GM19455 (cell line): ENCODE data around the gene FAM200A.
A peak's percentile ranks its signal among the peaks of the same experiment; 100 is the strongest.
"Not testable (repeated sequence)": the region's sequence is repeated elsewhere in the genome, so short reads cannot be mapped to it uniquely, and the experiment has no call there.

Experiments used
- ATAC-seq: cut with Tn5 transposase; IDR thresholded peaks from one replicate; pipeline ENCODE4 v1.9.1; 2021; ENCODE audit not compliant: unreplicated experiment

Gene FAM200A

DNA sequence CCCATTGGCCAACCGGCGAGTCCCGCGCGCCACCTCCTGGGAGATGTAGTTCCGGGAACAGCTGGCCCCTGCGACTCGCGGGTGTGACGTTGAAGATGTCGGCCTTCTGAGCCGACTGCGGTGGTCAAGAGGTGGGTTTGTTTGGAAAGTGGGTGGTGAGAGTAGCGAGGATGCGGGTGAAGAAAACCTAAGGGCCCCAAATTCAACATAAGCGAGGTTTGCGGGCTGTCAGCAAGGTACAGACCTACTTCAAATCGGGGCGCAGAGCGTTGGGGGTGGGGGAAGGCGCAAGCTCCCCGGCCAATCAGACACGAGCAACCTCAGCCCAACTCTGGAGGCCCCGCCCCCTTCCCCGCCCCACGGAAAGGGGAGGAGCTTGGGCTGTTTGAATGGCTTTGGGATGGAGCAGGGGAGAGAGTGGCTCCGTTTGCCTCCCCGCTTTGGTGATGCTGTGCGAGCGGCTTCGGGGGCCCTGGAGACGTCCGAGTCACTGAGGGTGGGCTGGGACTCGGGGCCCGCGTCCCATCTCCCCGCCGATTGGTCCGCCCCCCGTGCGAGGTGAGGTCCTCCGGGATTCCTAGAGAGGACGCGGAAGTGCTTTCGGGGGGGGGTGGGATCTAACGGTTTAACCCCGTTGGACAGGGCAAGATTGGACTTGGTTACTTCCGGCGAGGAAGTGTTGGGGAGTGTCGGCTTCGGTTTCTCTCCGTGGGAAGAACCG is 47.2 kb downstream of the FAM200A start, which contains the start of gene ZKSCAN5:
TSS of gene ZKSCAN5 (plus strand) at position 60 of the 721 bp plus-strand sequence. CDS start 1,383 bp downstream, outside the sequence.
- ATAC-seq, result peak; percentile 79

DNA sequence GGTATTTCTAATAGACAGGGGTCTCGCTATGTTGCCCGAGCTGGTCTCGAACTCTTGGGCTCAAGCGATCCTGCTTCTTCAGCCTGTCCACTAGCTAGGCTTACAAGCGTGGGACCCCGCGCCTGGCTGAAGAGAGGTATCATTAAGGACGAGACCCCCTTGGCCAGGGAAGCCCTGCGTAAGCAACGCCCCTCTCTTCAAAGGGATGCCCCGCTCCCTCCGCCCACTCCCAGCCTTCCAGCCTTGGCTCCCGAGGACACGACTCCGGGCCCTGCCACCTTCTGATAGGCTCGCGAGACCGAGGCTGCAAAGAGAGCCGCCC is 47.7 kb downstream of the FAM200A start:
- no peak for ATAC-seq

DNA sequence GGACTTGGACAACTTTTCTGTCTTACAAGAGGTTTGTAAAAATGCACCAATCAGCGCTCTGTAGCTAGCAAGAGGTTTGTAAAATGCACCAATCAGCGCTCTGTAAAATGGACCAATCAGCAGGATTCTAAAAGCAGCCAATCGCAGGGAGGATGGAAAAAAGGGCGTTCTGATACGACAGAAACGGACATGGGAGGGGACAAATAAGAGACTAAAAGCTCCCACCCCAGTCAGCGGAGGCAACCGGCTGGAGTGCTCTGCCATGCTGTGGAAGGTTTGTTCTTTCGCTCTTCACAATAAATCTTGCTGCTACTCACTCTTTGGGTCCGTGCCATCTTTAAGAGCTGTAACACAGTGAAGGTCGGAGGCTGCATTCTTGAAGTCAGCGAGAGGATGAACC is 50.7 kb downstream of the FAM200A start:
- ATAC-seq, result not testable (repeated sequence)

DNA sequence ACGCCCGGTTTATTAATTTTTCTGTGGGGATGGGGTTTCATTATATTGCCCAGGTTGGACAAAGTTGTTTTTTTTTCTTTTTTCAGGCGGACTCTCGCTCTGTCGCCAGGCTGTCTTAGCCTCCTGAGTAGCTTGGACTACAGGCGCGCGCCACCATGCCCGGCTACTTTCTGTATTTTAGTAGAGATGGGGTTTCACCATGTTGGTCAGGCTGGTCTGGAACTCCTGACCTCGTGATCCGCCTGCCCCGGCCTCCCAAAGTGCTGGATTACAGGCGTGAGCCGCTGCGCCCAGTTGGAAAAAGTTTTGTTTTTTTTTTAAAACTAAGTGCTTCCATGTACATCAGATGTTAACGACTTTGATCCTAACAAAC is 51.3 kb downstream of the FAM200A start:
- ATAC-seq, result no peak

DNA sequence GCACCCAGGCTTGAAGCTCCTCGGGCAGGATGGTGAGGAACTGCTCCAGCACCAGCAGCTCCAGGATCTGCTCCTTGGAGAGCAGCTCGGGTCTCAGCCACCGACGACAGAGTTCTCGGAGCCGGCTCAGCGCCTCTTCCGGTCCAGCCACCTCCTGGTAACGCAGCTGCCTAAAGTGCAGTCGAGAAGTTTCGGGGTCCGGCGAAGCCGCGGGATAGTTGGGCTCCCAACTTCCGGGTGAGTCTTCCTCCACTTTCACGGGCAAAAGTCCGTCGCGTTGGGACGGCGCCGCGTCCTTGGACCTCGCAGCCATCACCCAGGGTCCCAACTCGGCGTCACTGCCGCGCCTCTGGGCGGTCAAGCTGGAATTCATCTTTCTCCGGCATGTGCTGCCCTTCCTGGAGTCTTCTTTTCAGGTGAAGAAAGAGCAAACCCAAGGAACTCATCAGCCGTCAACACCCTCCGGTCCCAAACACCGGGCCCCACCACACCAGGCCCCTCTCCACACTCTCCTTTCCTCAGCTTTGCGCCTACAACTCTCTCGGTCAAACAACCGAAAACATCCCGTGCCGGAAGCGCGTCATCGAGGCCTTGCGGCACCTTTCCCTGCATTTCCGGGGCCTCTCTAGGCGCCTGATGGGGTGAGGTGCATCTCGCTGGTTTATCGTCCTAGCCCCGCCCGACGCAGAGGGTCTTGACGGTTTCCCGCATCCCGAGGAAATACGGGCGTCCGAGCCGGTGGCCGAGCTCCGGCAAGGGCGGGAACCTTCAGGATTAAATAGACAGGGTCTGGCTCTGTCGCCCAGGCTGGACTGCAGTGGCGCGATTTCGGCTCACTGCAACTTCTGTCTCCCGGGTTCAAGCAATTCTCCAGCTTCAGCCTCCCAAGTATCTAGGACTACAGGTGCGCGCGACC is 51.9 kb downstream of the FAM200A start, which contains the start of gene ZNF394:
TSS of gene ZNF394 (minus strand) at position 561 of the 916 bp plus-strand sequence. CDS start at position 373, 188 bp downstream.
- ATAC-seq, result peak; percentile 42

DNA sequence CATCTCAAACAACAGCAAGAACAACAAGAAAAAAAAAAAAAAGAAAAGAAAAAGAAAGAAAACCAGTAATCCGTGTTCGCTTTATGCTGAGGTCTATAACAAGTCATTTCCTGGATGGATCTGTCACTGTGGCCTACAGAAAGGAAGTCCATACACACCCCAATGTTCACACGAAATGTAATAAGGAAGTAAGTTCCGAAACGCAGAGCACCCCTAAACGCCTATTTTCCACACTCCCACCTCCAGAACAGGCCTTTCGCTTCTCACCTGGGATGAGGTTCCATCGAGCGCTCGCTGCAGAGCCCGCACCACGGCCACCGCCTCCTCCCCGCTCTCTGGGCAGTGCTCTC is 52.6 kb downstream of the FAM200A start:
- no peak for ATAC-seq

DNA sequence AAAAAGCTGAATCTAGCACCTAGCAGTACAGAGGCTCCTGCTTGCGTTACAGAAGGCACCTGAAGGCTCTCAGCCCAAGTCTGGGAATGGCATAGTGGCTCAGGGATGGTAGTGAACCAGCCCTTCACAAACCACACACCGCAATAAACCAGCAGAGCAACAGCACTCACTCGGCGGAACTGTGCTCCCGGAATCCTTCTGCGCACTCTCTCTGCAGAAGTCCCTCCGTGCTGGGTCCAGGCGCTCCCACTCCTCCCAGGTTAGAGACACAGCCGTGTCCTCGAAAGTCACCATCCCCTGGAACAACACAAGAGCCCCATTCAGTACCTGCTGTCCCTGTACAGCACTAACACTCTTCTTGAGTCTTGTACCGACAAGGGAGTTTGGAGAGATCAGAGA is 53.4 kb downstream of the FAM200A start:
- no peak for ATAC-seq

DNA sequence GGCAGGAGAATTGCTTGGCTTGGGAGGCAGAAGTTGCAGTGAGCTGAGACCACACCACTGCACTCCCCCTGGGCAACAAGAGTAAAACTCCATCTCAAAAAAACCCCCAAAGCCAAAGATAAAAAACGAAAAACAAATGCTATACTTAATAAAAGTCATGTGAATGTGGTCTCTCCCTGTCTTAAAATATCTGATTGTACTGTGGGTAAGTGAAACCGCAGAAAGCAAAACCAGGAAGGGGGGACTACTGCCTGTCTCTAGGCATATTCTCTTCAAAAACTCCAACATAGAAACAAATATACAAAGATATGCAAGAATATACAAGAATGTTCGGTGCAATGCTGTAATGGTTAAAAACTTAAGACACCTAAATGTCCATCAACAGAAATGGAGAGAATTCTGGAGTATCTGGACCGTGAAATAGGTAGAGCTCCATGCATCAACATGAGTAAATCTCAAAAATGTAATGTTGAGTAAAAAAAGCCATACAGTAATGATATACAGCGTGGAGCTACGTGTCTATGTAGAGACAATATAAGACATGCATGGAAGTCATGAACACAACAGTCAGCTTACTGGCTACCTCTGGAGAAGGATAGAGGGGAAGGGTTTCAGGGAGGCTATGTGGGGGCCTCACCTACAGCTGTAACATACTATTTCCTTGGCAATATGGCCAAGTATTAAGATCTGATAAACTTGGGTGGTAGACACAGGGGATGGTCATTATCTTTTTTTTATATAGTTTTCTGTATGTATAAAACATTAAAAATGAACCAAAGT is 54.0 kb downstream of the FAM200A start:
- no peak for ATAC-seq
